Glutamatergic neuron (in vitro differentiated cells): ENCODE results near the gene IMP4. TPM values are rescaled to one million over a fixed set of nuclear protein-coding genes. Genes with fewer than 3 reads are reported as not detected.

Experiments
- DNase-seq: peaks from one replicate; pipeline ENCODE4 v3.0.0; 2022
- H3K27ac Mint-ChIP-seq: one replicate; pipeline ENCODE4 v1.8.0; 2020; ENCODE audit warnings: mild to moderate bottlenecking, mixed read lengths, inconsistent platforms; ENCODE audit not compliant: unreplicated experiment
- H3K27me3 Mint-ChIP-seq: one replicate; pipeline ENCODE4 v1.8.0; 2020; ENCODE audit warnings: mild to moderate bottlenecking, moderate library complexity, mixed read lengths, inconsistent platforms; ENCODE audit not compliant: unreplicated experiment
- H3K36me3 Mint-ChIP-seq: one replicate; pipeline ENCODE4 v1.8.0; 2020; ENCODE audit warnings: mild to moderate bottlenecking, mixed read lengths, inconsistent platforms; ENCODE audit not compliant: unreplicated experiment
- H3K4me1 Mint-ChIP-seq: one replicate; pipeline ENCODE4 v1.8.0; 2020; ENCODE audit warnings: mild to moderate bottlenecking, low read depth, mixed read lengths, inconsistent platforms; ENCODE audit not compliant: unreplicated experiment
- H3K4me3 Mint-ChIP-seq: one replicate; pipeline ENCODE4 v1.8.0; 2020; ENCODE audit warnings: mild to moderate bottlenecking, mixed read lengths, inconsistent platforms; ENCODE audit not compliant: unreplicated experiment
- H3K9me3 Mint-ChIP-seq: one replicate; pipeline ENCODE4 v1.8.0; 2020; ENCODE audit warnings: mild to moderate bottlenecking, moderate library complexity, mixed read lengths, inconsistent platforms; ENCODE audit not compliant: unreplicated experiment
- CTCF ChIP-seq: fragments of 200-600 bp; sonication (generic); IDR thresholded peaks from one replicate; pipeline ENCODE4 v1.5.0; 2021; ENCODE audit not compliant: partially characterized antibody, unreplicated experiment
- total RNA-seq: library from RNA; stranded (reverse); fragmentation: NEBNext Ultra II Directional; extraction: Animal tissue kit (Norgen Biotek cat#: 25700); gene quantifications from one replicate; pipeline ENCODE4 v1.2.1, GENCODE V29; 2021; ENCODE audit not compliant: unreplicated experiment

The IMP4 gene
- total RNA-seq, 1 donor from 2014 or later = 48.3 TPM

GRCh38 chr2:130387071-130387400 is 44.3 kb downstream of the IMP4 start:
- Mint-ChIP-seq H3K4me1 (peaks cover 15% of the 10 kb centered on the region), H3K4me3 (no peak overlapping the region), H3K36me3 (peaks cover 6% of the 10 kb centered on the region), H3K9me3 (peaks cover 2% of the 10 kb centered on the region), H3K27ac (no peak overlapping the region), H3K27me3 (peaks cover 3% of the 10 kb centered on the region)
- no peak for DNase-seq
- no peak for TF ChIP-seq CTCF

GRCh38 chr2:130387804-130388203 is 45.1 kb downstream of the IMP4 start:
- no peak overlapping the region for H3K27ac Mint-ChIP-seq
- H3K36me3 Mint-ChIP-seq = peaks cover 6% of the 10 kb centered on the region
- no peak overlapping the region for H3K4me3 Mint-ChIP-seq
- peaks cover 3% of the 10 kb centered on the region for H3K27me3 Mint-ChIP-seq
- peaks cover 17% of the 10 kb centered on the region for H3K4me1 Mint-ChIP-seq
- peaks cover 2% of the 10 kb centered on the region for H3K9me3 Mint-ChIP-seq
- TF ChIP-seq CTCF = no peak
- no peak for DNase-seq

GRCh38 chr2:130388221-130388907 is 45.7 kb downstream of the IMP4 start:
- peaks cover 6% of the 10 kb centered on the region for H3K36me3 Mint-ChIP-seq
- H3K27ac Mint-ChIP-seq = no peak overlapping the region
- peaks cover 4% of the 10 kb centered on the region for H3K9me3 Mint-ChIP-seq
- TF ChIP-seq CTCF = no peak
- no peak for DNase-seq
- H3K4me1 Mint-ChIP-seq = peaks cover 17% of the 10 kb centered on the region
- H3K27me3 Mint-ChIP-seq = peaks cover 3% of the 10 kb centered on the region
- no peak overlapping the region for H3K4me3 Mint-ChIP-seq

GRCh38 chr2:130389358-130389757 is 46.7 kb downstream of the IMP4 start:
- H3K36me3 Mint-ChIP-seq = peaks cover 6% of the 10 kb centered on the region
- no peak for TF ChIP-seq CTCF
- peaks cover 7% of the 10 kb centered on the region for H3K9me3 Mint-ChIP-seq
- no peak overlapping the region for H3K4me3 Mint-ChIP-seq
- H3K4me1 Mint-ChIP-seq = peaks cover 17% of the 10 kb centered on the region
- no peak for DNase-seq
- H3K27me3 Mint-ChIP-seq = peaks cover 3% of the 10 kb centered on the region
- H3K27ac Mint-ChIP-seq = no peak overlapping the region

GRCh38 chr2:130389783-130390182 is 47.1 kb downstream of the IMP4 start:
- Mint-ChIP-seq H3K36me3 (peaks cover 6% of the 10 kb centered on the region), H3K9me3 (peaks cover 7% of the 10 kb centered on the region), H3K27me3 (peaks cover 3% of the 10 kb centered on the region), H3K4me1 (peaks cover 17% of the 10 kb centered on the region), H3K4me3 (no peak overlapping the region), H3K27ac (no peak overlapping the region)
- no peak for TF ChIP-seq CTCF
- DNase-seq = no peak
